Ramos (cell line): ENCODE results near the gene THOP1.

ENCODE experiments used
- in situ Hi-C: fragments of 300-500 bp; cut with MboI; formaldehyde crosslinking; loops from one replicate; pipeline ENCODE4 v1.14.3; 2022; ENCODE audit warnings: low sequenced_read_pairs; ENCODE audit not compliant: unreplicated experiment

Gene THOP1

GRCh38 chr19:2799273-2800020 is 14.1 kb downstream of the THOP1 start:
- in situ Hi-C loops: no loop called here

- in situ Hi-C loops: no loop called here
These were observed 15.2 kb downstream of the THOP1 start for GRCh38 chr19:2800506-2800905.

- in situ Hi-C loops: no loop called here
These were observed 17.5 kb downstream of the THOP1 start for GRCh38 chr19:2802826-2803225.

- in situ Hi-C loops: no loop called here
These were observed 18.3 kb downstream of the THOP1 start for GRCh38 chr19:2803486-2804155.

GRCh38 chr19:2804156-2805004 is 19.1 kb downstream of the THOP1 start:
- in situ Hi-C loops: no loop called here

- in situ Hi-C loops: no loop called here
These were observed 20.1 kb downstream of the THOP1 start for GRCh38 chr19:2805261-2805900.

- in situ Hi-C loops: no loop called here
These were observed 20.8 kb downstream of the THOP1 start for GRCh38 chr19:2805991-2806649.

GRCh38 chr19:2806736-2807378 is 21.6 kb downstream of the THOP1 start:
- in situ Hi-C loops: no loop called here

- in situ Hi-C loops: no loop called here
These were observed 22.3 kb downstream of the THOP1 start for GRCh38 chr19:2807379-2808128.

- in situ Hi-C loops: no loop called here
These were observed 23.0 kb downstream of the THOP1 start for GRCh38 chr19:2808129-2808941.

- in situ Hi-C loops: no loop called here
These were observed 24.3 kb downstream of the THOP1 start for GRCh38 chr19:2809387-2810140.

- in situ Hi-C loops: no loop called here
These were observed 25.1 kb downstream of the THOP1 start for GRCh38 chr19:2810141-2811091.

GRCh38 chr19:2811221-2811722 is 26.0 kb downstream of the THOP1 start:
- in situ Hi-C loops: no loop called here

GRCh38 chr19:2811735-2812413 is 26.6 kb downstream of the THOP1 start:
- in situ Hi-C loops: no loop called here

GRCh38 chr19:2812414-2813234 is 27.3 kb downstream of the THOP1 start:
- in situ Hi-C loops: no loop called here
